Activated T-cell treated with anti-CD3 and anti-CD28 coated beads, Interleukin-2, amount 50 U/mL, for 4 hours (primary cell): ENCODE measurements around the gene OLFM3. TPM values are rescaled to one million over a fixed set of nuclear protein-coding genes. Genes with fewer than 3 reads are reported as not detected.

Experiments
- ATAC-seq, 2 donors: fragments of 200-7000 bp; cut with Tn5 transposase; one replicate each; pipeline ENCODE4 v1.10.0; 2021
- DNase-seq: peaks from one replicate; pipeline ENCODE4 v3.0.0-alpha.2; 2020
- H3K27me3 Mint-ChIP-seq: one replicate; pipeline ENCODE4 v1.8.0; 2021; ENCODE audit warnings: low read depth, mixed read lengths
- H3K36me3 Mint-ChIP-seq: one replicate; pipeline ENCODE4 v1.8.0; 2022; ENCODE audit warnings: mixed read lengths; ENCODE audit not compliant: insufficient read depth
- H3K4me1 Mint-ChIP-seq: one replicate; pipeline ENCODE4 v1.8.0; 2021; ENCODE audit warnings: low read depth, mixed read lengths
- H3K4me3 Mint-ChIP-seq: one replicate; pipeline ENCODE4 v1.8.0; 2021; ENCODE audit warnings: mild to moderate bottlenecking, moderate library complexity, mixed read lengths
- H3K9me3 Mint-ChIP-seq: one replicate; pipeline ENCODE4 v1.8.0; 2021; ENCODE audit warnings: mixed read lengths
- total RNA-seq, 3 donors: library from RNA; stranded (reverse); gene quantifications; one replicate each; pipeline ENCODE4 v1.2.1, GENCODE V29; 2021

Gene OLFM3
- total RNA-seq, result not detected

DNA sequence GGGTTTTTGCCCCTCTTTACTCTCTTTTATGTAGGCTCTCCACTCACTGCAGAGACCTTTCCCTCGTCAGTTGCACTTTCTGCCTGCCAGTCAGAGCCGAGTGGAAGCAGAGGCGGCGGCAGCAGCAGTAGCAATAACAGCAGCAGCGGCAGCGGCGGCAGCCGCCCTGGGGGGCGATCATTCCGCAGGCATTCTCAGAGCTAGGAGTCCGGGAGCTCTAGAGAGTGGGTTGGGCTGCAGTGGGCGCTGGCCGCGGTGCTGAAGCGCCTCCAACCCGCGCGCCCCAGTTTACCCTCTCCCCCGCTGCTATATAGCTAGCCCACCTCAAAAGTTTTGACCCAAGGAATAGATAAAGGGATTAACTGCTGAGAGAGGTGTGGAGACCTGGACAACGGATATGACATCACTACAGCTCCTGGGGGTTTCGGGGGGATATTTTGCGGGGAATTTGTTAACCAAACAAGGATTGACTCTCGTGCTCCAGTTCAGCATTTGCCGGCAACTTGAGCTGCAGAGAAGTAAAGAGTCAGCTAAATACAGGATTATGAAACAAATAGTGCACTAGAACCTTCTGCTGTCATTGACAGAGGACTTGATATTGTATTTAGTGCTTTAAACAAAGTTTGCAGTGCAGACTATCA is at the start of gene OLFM3:
Gene OLFM3 (minus strand): TSS at position 102 of the 641 bp plus-strand sequence.
- DNase-seq (no peak), ATAC-seq (peak in 1 of 2 donors; percentile 34)
- peaks cover 8% of the 10 kb centered on the region for H3K27me3 Mint-ChIP-seq

GRCh38 chr1:102045752-102046151 is 49.0 kb upstream of the OLFM3 start:
- no peak for DNase-seq
- ATAC-seq, result no peak
- Mint-ChIP-seq H3K9me3 (no peaks in the 10 kb centered on the region), H3K4me3 (no peak overlapping the region), H3K36me3 (no peaks in the 10 kb centered on the region), H3K4me1 (no peaks in the 10 kb centered on the region), H3K27me3 (no peaks in the 10 kb centered on the region)

More for the DNA sequence above, at the start of gene OLFM3:
- no peaks in the 10 kb centered on the region for H3K4me1 Mint-ChIP-seq
- H3K4me3 Mint-ChIP-seq, result no peak within 1 kb of the TSS
- H3K36me3 Mint-ChIP-seq, result no peaks in the 10 kb centered on the region
- H3K9me3 Mint-ChIP-seq, result no peaks in the 10 kb centered on the region

GRCh38 chr1:102032534-102032933 is 35.8 kb upstream of the OLFM3 start:
- Mint-ChIP-seq H3K4me1 (no peaks in the 10 kb centered on the region), H3K27me3 (no peaks in the 10 kb centered on the region), H3K36me3 (no peaks in the 10 kb centered on the region), H3K9me3 (peaks cover 4% of the 10 kb centered on the region), H3K4me3 (no peak overlapping the region)
- no peak for DNase-seq
- no peak for ATAC-seq

- H3K36me3 Mint-ChIP-seq, result no peaks in the 10 kb centered on the region
- no peaks in the 10 kb centered on the region for H3K4me1 Mint-ChIP-seq
- no peak for DNase-seq
- H3K9me3 Mint-ChIP-seq, result peaks cover 13% of the 10 kb centered on the region
- no peak overlapping the region for H3K4me3 Mint-ChIP-seq
- H3K27me3 Mint-ChIP-seq, result no peaks in the 10 kb centered on the region
- ATAC-seq, result no peak
These were observed 22.8 kb upstream of the OLFM3 start for GRCh38 chr1:102019530-102019929.

DNA sequence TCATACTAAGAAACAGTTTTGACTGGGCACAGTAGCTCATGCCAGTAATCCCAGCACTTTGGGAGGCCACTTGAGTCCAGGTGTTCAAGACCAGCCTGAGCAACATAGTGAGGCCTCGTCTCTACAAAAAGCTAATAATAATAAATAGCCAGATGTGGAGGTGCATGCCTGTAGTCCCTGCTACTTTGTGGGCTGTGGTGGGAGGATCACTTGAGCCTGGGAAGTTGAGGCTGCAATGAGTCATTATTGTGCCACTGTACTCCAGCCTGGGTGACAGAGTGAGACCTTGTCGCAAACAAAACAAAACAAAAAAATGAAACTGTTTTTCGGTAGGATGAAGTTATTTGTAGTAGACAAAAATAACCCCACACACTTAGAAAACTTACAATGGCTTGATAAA is 19.0 kb upstream of the OLFM3 start:
- ATAC-seq (no peak), DNase-seq (no peak)
- peaks cover 4% of the 10 kb centered on the region for H3K9me3 Mint-ChIP-seq
- H3K36me3 Mint-ChIP-seq, result no peaks in the 10 kb centered on the region
- no peak overlapping the region for H3K4me3 Mint-ChIP-seq
- no peaks in the 10 kb centered on the region for H3K4me1 Mint-ChIP-seq
- H3K27me3 Mint-ChIP-seq, result no peaks in the 10 kb centered on the region

DNA sequence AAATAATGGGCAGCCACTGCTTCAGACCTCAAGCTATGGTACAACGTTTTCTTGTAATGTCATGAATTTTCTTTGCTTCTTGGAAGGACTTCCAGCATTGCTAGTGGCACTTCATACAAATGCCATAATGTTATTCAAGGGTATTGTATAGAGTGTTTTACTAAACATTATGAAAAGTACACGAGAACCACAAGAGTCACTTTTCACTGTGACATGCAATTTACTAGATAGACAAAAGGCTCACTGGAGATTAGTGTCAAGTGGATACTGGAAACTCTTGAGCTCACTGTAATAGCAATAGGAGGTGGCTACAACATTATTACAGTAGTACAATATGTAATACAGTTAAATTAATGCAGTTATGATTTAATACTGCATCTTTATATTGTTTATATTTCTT is 5.3 kb upstream of the OLFM3 start:
- H3K4me1 Mint-ChIP-seq, result no peaks in the 10 kb centered on the region
- H3K4me3 Mint-ChIP-seq, result no peak overlapping the region
- H3K9me3 Mint-ChIP-seq, result peaks cover 7% of the 10 kb centered on the region
- no peaks in the 10 kb centered on the region for H3K27me3 Mint-ChIP-seq
- DNase-seq (no peak), ATAC-seq (no peak)
- no peaks in the 10 kb centered on the region for H3K36me3 Mint-ChIP-seq

DNA sequence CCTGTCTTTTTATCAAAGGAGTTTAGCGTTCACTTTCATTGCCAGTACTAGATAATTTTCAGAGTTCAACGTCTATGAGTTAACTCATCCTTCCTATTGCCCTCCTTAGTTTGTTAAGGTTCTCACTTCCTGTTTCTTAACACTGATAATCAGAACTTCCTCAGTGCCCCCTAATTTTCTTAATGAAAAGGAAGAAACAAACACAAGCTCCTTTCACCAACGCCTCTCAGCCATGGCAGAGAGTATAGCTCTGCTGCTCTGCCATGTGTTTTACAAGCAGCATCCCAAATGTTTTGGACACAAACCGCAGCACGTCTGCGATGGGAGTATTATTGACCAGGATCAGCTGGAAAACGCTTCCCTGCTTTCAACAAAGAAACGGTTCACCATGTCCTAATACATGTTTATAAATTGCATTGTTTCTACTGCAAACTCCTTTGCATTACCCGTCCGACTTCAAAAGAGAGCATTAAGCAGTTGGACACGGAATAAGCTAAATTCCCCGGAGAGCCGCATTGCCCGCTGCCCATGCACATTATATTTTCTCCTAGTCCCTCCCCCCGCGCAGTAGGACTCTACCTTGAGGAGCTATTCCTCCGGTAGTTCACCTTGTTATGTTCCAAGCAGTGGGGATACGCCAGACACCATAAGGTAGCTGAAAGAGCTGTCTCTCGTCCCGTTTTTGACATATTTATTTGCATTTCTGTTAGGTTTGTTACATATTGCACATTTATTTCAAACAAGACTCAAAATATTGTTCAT is 561 bp downstream of the OLFM3 start:
- H3K27me3 Mint-ChIP-seq, result peaks cover 8% of the 10 kb centered on the region
- ATAC-seq (no peak), DNase-seq (no peak)
- H3K4me3 Mint-ChIP-seq, result no peak overlapping the region
- no peaks in the 10 kb centered on the region for H3K9me3 Mint-ChIP-seq
- no peaks in the 10 kb centered on the region for H3K4me1 Mint-ChIP-seq
- no peaks in the 10 kb centered on the region for H3K36me3 Mint-ChIP-seq

DNA sequence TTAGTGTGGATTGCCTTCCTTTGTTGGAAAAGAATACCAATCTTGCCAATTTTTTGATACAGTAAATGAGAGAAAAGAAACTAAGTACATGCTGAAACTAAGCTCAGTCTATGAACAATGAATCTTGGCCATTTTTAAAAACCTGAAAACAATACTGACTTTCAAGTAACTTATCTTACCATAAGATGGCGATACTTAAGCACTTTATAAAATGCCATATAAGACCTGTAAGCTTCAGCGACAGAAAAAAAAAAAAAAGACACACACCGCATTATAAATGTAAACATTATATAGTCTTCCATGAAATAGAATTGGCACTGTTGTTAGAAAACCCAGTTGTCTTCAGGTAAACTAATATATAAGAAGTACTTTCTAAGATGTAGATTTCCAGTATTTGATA is 3.0 kb downstream of the OLFM3 start:
- H3K4me3 Mint-ChIP-seq, result no peak overlapping the region
- DNase-seq (no peak), ATAC-seq (no peak)
- peaks cover 8% of the 10 kb centered on the region for H3K27me3 Mint-ChIP-seq
- H3K36me3 Mint-ChIP-seq, result no peaks in the 10 kb centered on the region
- no peaks in the 10 kb centered on the region for H3K9me3 Mint-ChIP-seq
- no peaks in the 10 kb centered on the region for H3K4me1 Mint-ChIP-seq

GRCh38 chr1:101992821-101993575 is 3.7 kb downstream of the OLFM3 start:
- Mint-ChIP-seq H3K27me3 (peaks cover 8% of the 10 kb centered on the region), H3K4me3 (no peak overlapping the region), H3K4me1 (no peaks in the 10 kb centered on the region), H3K9me3 (no peaks in the 10 kb centered on the region), H3K36me3 (no peaks in the 10 kb centered on the region)
- no peak for ATAC-seq
- DNase-seq, result no peak

GRCh38 chr1:101980974-101981373 is 15.8 kb downstream of the OLFM3 start:
- Mint-ChIP-seq H3K4me1 (no peaks in the 10 kb centered on the region), H3K27me3 (no peaks in the 10 kb centered on the region), H3K4me3 (no peak overlapping the region), H3K36me3 (no peaks in the 10 kb centered on the region), H3K9me3 (no peaks in the 10 kb centered on the region)
- no peak for DNase-seq
- no peak for ATAC-seq

GRCh38 chr1:101977266-101977665 is 19.5 kb downstream of the OLFM3 start:
- H3K9me3 Mint-ChIP-seq, result no peaks in the 10 kb centered on the region
- ATAC-seq (no peak), DNase-seq (no peak)
- no peaks in the 10 kb centered on the region for H3K4me1 Mint-ChIP-seq
- H3K27me3 Mint-ChIP-seq, result no peaks in the 10 kb centered on the region
- no peaks in the 10 kb centered on the region for H3K36me3 Mint-ChIP-seq
- H3K4me3 Mint-ChIP-seq, result no peak overlapping the region

GRCh38 chr1:101976161-101976560 is 20.6 kb downstream of the OLFM3 start:
- Mint-ChIP-seq H3K4me3 (no peak overlapping the region), H3K9me3 (no peaks in the 10 kb centered on the region), H3K36me3 (no peaks in the 10 kb centered on the region), H3K4me1 (no peaks in the 10 kb centered on the region), H3K27me3 (no peaks in the 10 kb centered on the region)
- no peak for ATAC-seq
- no peak for DNase-seq

DNA sequence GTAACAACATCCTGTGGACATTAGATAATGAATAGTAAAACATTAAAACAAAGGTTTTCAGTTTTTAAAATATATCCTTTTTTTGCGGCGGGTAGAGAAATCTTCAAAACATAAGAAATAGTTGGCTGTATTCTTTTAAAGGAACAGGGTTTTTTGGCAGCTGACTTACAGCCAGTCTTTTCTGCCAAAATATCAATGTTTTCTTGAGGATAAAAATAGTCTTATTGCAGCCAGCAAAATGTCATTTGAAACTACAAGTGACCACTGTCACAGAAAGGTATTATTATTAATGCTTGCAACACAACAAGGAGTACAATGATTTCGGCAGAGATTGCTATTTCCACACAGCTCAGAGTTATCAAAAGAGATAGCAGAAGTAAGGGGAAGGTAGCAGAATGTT is 21.4 kb downstream of the OLFM3 start:
- no peaks in the 10 kb centered on the region for H3K36me3 Mint-ChIP-seq
- H3K4me3 Mint-ChIP-seq, result no peak overlapping the region
- H3K27me3 Mint-ChIP-seq, result no peaks in the 10 kb centered on the region
- H3K9me3 Mint-ChIP-seq, result no peaks in the 10 kb centered on the region
- H3K4me1 Mint-ChIP-seq, result no peaks in the 10 kb centered on the region
- ATAC-seq, result no peak
- DNase-seq, result no peak

DNA sequence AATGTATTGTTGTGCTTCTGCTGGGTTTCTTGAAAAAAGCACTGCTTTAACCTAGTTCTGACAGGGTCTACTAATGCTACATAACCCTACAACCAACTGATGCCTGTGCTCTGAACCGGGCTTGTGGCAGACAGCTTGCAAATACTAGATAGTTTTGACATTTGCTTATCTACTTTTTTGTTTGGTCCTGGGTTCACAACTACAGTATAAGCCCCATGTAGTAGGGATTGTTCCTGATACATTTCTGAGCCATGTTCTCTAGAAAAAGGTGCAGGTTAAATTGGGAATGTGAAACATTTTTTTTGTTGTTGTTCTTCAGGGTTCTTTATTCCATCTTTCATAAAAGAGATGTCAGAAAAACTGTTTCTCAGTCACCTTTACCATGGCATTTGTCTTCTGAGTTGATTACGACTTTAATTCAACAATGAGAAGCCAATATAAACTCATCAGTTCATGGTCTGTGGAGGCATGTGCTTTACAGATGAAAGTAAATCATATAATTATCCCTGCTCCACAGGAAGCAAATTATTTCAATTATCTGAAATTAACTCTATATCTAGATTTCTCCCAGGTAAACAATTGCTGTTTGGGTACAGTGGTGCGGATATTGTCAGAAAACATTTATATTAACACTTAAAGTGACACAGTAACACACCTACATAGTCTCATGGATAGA is 22.0 kb downstream of the OLFM3 start:
- Mint-ChIP-seq H3K4me1 (no peaks in the 10 kb centered on the region), H3K27me3 (no peaks in the 10 kb centered on the region), H3K36me3 (no peaks in the 10 kb centered on the region), H3K9me3 (no peaks in the 10 kb centered on the region), H3K4me3 (no peak overlapping the region)
- DNase-seq (no peak), ATAC-seq (no peak)
